ENCODE results near the gene MARCHF6.

The MARCHF6 gene

GRCh38 chr5:10334831-10335230 is 18.7 kb upstream of the MARCHF6 start:
- TF ChIP-seq CTCF (IDR thresholded peaks at IDR 0.05), result no peak
- Mint-ChIP-seq H3K4me1 (peaks cover 40% of the 10 kb centered on the region), H3K27me3 (ENCODE audit: low read depth, poor library complexity) (peaks cover 78% of the 10 kb centered on the region), H3K4me3 (no peak overlapping the region), H3K9me3 (peaks cover 3% of the 10 kb centered on the region), H3K36me3 (ENCODE audit: low read depth) (no peaks in the 10 kb centered on the region), H3K27ac (no peak overlapping the region)
- DNase-seq, result no peak

- H3K27me3 Mint-ChIP-seq (ENCODE audit: low read depth, poor library complexity), result peaks cover 67% of the 10 kb centered on the region
- peaks cover 44% of the 10 kb centered on the region for H3K4me1 Mint-ChIP-seq
- no peak for TF ChIP-seq CTCF (IDR thresholded peaks at IDR 0.05)
- peaks cover 3% of the 10 kb centered on the region for H3K9me3 Mint-ChIP-seq
- no peak for DNase-seq
- H3K36me3 Mint-ChIP-seq (ENCODE audit: low read depth), result no peaks in the 10 kb centered on the region
- H3K27ac Mint-ChIP-seq, result no peak overlapping the region
- H3K4me3 Mint-ChIP-seq, result no peak overlapping the region
Observed at GRCh38 chr5:10335711-10336470, 17.6 kb upstream of the MARCHF6 start.

GRCh38 chr5:10337107-10337506 is 16.4 kb upstream of the MARCHF6 start:
- Mint-ChIP-seq H3K4me3 (no peak overlapping the region), H3K27ac (no peak overlapping the region), H3K36me3 (ENCODE audit: low read depth) (no peaks in the 10 kb centered on the region), H3K27me3 (ENCODE audit: low read depth, poor library complexity) (peaks cover 55% of the 10 kb centered on the region), H3K4me1 (peaks cover 34% of the 10 kb centered on the region), H3K9me3 (peaks cover 3% of the 10 kb centered on the region)
- no peak for DNase-seq
- TF ChIP-seq CTCF (IDR thresholded peaks at IDR 0.05), result no peak

- H3K27me3 Mint-ChIP-seq (ENCODE audit: low read depth, poor library complexity), result peaks cover 46% of the 10 kb centered on the region
- peaks cover 3% of the 10 kb centered on the region for H3K9me3 Mint-ChIP-seq
- H3K36me3 Mint-ChIP-seq (ENCODE audit: low read depth), result peaks cover under 1% of the 10 kb centered on the region
- peaks cover 31% of the 10 kb centered on the region for H3K4me1 Mint-ChIP-seq
- H3K27ac Mint-ChIP-seq, result no peak overlapping the region
- no peak for TF ChIP-seq CTCF (IDR thresholded peaks at IDR 0.05)
- no peak for DNase-seq
- H3K4me3 Mint-ChIP-seq, result no peak overlapping the region
Observed at GRCh38 chr5:10337986-10338385, 15.5 kb upstream of the MARCHF6 start.

- TF ChIP-seq CTCF (IDR thresholded peaks at IDR 0.05), result no peak
- no peak overlapping the region for H3K27ac Mint-ChIP-seq
- H3K27me3 Mint-ChIP-seq (ENCODE audit: low read depth, poor library complexity), result peaks cover 40% of the 10 kb centered on the region
- peaks cover 3% of the 10 kb centered on the region for H3K9me3 Mint-ChIP-seq
- H3K36me3 Mint-ChIP-seq (ENCODE audit: low read depth), result peaks cover 4% of the 10 kb centered on the region
- H3K4me3 Mint-ChIP-seq, result no peak overlapping the region
- H3K4me1 Mint-ChIP-seq, result peaks cover 26% of the 10 kb centered on the region
- no peak for DNase-seq
Observed at GRCh38 chr5:10338686-10339057, 14.8 kb upstream of the MARCHF6 start.

Data from nephron progenitor cell (in vitro differentiated cells).